Measurements from ENCODE around the gene SLC35G6. TPM values are rescaled to one million over a fixed set of nuclear protein-coding genes. Genes with fewer than 3 reads are reported as not detected.

The SLC35G6 gene
- total RNA-seq, result not detected in 2 replicates

GRCh38 chr17:7481275-7481674 lies at the start of gene SLC35G6:
TSS of gene SLC35G6 (plus strand) at chr17:7481446. CDS start at chr17:7481517, 71 bp downstream.

DNA sequence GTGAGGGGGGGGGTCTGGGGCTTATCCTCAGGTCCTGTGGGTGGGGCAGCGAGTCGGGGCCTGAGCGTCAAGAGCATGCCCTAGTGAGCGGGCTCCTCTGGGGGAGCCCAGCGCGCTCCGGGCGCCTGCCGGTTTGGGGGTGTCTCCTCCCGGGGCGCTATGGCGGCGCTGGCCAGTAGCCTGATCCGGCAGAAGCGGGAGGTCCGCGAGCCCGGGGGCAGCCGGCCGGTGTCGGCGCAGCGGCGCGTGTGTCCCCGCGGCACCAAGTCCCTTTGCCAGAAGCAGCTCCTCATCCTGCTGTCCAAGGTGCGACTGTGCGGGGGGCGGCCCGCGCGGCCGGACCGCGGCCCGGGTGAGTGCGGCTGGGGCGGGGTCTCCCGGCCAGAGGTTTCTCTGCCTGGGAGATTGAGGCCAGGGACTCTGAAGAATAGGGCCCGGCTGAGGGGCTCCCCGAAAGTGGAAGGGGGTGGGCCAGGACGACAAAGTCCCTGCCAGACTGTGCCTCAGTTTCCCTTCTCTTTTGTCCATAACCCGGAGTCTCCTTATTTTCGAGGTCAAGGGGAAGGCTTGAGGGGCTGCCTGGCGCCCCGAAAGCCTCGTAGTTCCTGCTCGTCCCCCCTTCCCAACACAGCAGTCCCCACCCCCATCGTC lies 41.7 kb upstream of the SLC35G6 start, which contains the start of gene FGF11:
TSS of gene FGF11 (plus strand) at position 51 of the 651 bp plus-strand sequence. CDS start at position 160, 109 bp downstream.

DNA sequence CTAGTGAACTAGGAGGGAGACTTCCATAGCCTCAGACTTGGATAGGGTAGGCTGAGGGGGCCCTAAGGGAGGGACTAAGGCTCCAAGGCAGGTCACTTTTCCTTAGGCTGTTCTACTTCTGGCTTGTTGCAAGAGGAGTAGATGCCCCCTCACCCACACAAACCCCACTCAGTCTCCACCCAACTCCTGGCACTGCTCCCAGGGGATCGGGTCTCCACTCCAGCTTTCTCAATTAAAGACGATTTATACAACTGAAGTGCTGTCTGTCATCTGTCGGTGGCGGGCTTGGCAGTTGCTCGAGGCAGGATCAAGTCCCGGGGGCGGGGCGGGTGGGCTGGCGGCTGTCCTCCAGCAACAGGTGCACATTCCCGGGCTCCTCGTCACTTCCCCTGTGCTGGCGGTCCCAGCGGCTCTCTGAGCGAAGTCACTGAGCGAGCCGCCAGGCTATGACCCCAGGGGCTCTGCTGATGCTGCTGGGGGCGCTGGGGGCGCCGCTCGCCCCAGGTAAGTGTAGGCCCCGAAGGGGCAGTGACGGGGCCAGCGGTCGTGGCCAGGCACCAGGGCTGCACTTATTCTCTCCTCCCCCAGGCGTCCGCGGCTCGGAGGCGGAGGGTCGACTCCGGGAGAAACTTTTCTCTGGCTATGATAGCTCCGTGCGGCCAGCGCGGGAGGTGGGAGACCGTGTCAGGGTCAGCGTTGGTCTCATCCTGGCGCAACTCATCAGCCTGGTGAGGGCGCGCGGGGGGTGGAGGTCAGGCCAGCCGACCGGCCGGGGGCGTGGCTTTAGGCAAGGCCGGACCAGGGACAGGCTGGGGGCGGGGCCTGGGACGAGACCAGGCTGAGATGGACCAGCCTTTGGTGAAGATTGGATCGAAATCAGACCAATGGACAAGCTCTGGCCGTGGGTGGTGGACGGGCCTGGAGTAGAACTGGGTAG lies 36.3 kb upstream of the SLC35G6 start, which contains the start of gene CHRNB1:
TSS of gene CHRNB1 (plus strand) at position 380 of the 937 bp plus-strand sequence. CDS start at position 447, 67 bp downstream.

DNA sequence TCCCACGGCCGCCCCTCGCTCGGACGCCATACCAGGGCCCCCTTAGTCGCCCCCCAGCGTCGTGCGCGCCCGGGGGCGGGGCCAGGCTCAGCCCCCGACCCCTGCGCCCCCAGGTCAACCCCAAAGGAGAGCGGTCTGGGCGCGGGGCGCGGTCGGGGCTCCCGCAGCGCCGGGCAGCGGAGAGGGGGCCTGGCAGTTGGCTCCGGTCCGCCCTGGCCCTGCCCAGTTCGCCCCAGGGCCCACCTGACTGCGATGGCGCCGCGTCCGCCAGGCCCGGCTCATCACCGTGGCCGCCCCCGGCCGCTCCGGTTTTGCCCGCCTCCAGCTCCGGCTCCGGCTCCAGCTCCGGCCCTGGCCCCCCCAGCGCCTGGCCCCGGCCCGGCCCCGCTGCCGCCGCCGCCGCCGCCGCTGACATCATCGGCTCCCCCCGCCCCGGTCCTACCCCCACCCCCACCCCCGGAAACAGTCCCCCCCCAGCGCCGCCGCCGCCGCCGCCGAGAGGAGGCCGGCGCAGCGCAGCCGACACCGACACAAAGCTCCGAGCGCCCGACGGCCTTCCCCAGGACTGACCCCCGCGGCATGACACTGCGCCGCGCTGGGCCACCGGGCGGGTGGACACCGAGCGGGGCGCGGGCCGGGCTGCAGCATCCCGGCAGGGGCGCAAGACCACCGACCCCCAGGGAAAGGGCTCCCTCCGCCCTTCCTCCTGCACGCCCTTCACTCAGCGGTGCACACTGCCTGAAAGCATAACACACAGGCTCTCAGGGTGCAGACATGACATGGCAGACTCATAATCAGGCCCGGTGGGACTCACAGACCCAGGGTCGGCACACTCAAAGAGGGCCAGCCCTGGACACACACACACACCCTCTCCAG lies 1.8 kb upstream of the SLC35G6 start, which contains the start of gene ZBTB4:
TSS of gene ZBTB4 (minus strand) at position 419 of the 876 bp plus-strand sequence. CDS start 12,830 bp downstream, outside the sequence.

DNA sequence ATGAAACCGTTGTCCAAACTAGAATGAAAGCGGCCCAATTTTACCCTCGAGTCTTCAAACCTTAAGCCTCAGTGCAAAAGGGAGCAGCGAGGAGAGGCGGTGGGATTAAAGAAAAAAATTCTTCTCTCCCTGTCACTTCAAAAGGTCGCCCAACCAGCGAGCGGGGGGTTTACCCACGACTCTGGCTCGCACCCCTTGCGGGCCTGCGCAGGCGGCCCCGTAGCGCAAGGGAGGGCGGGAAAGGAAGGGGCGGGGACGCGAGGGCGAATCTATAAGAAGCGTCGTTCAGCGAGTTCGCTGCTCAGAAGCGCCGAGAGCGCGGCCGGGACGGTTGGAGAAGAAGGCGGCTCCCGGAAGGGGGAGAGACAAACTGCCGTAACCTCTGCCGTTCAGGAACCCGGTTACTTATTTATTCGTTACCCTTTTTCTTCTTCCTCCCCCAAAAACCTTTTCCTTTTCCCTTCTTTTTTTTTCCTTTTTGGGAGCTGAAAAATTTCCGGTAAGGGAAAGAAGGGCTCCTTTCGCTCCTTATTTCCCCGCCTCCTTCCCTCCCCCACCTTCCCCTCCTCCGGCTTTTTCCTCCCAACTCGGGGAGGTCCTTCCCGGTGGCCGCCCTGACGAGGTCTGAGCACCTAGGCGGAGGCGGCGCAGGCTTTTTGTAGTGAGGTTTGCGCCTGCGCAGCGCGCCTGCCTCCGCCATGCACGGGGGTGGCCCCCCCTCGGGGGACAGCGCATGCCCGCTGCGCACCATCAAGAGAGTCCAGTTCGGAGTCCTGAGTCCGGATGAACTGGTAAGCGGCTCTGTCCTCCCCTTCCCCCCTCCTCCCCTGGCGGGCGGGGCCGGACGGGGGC lies 3.0 kb downstream of the SLC35G6 start, which contains the start of gene POLR2A:
TSS of gene POLR2A (plus strand) at position 300 of the 852 bp plus-strand sequence.

Other genes with a start within 250 kb of the SLC35G6 start
- 112 and 113 TPM in 2 replicates for gene DVL2, start 246.9 kb upstream of the SLC35G6 start, total RNA-seq
- 55.7 and 66.2 TPM in 2 replicates for gene PHF23, start 242.0 kb upstream of the SLC35G6 start, total RNA-seq
- 173 and 278 TPM in 2 replicates for gene GABARAP, start 239.0 kb upstream of the SLC35G6 start, total RNA-seq
- 36.0 and 41.2 TPM in 2 replicates for gene CTDNEP1, start 229.7 kb upstream of the SLC35G6 start, total RNA-seq
- gene ELP5, start 229.2 kb upstream of the SLC35G6 start, total RNA-seq, result 34.9 and 40.7 TPM in 2 replicates
- gene CLDN7, start 219.0 kb upstream of the SLC35G6 start, total RNA-seq, result 0.24 and 1.8 TPM in 2 replicates
- gene SLC2A4, start 199.7 kb upstream of the SLC35G6 start, total RNA-seq, result under 0.01 and 0.12 TPM in 2 replicates
- not detected in 2 replicates for gene YBX2, start 186.8 kb upstream of the SLC35G6 start, total RNA-seq
- gene EIF5A, start 173.8 kb upstream of the SLC35G6 start, total RNA-seq, result 428 and 632 TPM in 2 replicates
- gene GPS2, start 166.1 kb upstream of the SLC35G6 start, total RNA-seq, result 52.0 and 53.2 TPM in 2 replicates
- 16.2 TPM in 2 replicates for gene NEURL4, start 152.1 kb upstream of the SLC35G6 start, total RNA-seq
- 0.97 TPM in 1 of 2 replicates, not detected in the other for gene ACAP1, start 144.9 kb upstream of the SLC35G6 start, total RNA-seq
- 12.2 and 15.8 TPM in 2 replicates for gene KCTD11, start 129.3 kb upstream of the SLC35G6 start, total RNA-seq
- gene TMEM95, start 126.3 kb upstream of the SLC35G6 start, total RNA-seq, result not detected in 2 replicates
- gene TNK1, start 100.4 kb upstream of the SLC35G6 start, total RNA-seq, result 1.7 and 2.4 TPM in 2 replicates
- gene PLSCR3, start 86.9 kb upstream of the SLC35G6 start, total RNA-seq, result 26.6 and 29.9 TPM in 2 replicates
- 39.9 and 61.1 TPM in 2 replicates for gene TMEM256, start 77.3 kb upstream of the SLC35G6 start, total RNA-seq
- gene NLGN2, start 73.6 kb upstream of the SLC35G6 start, total RNA-seq, result 16.9 TPM in 2 replicates
- gene SPEM1, start 61.1 kb upstream of the SLC35G6 start, total RNA-seq, result not detected in 2 replicates
- gene SPEM2, start 55.8 kb upstream of the SLC35G6 start, total RNA-seq, result not detected in 2 replicates
- gene SPEM3, start 52.6 kb upstream of the SLC35G6 start, total RNA-seq, result not detected in 2 replicates
- gene TMEM102, start 46.0 kb upstream of the SLC35G6 start, total RNA-seq, result 2.3 and 4.5 TPM in 2 replicates
- 0.97 and 1.8 TPM in 2 replicates for gene FGF11, start 41.9 kb upstream of the SLC35G6 start, total RNA-seq
- gene CHRNB1, start 36.4 kb upstream of the SLC35G6 start, total RNA-seq, result 6.2 and 7.5 TPM in 2 replicates
- 54.8 TPM in 2 replicates for gene ZBTB4, start 1.8 kb upstream of the SLC35G6 start, total RNA-seq
- 98.0 and 120 TPM in 2 replicates for gene POLR2A, start 2.9 kb downstream of the SLC35G6 start, total RNA-seq
- gene TNFSF12, start 67.6 kb downstream of the SLC35G6 start, total RNA-seq, result 12.2 and 20.2 TPM in 2 replicates
- 1.2 and 1.5 TPM in 2 replicates for gene TNFSF13, start 77.3 kb downstream of the SLC35G6 start, total RNA-seq
- 66.4 and 68.7 TPM in 2 replicates for gene SENP3, start 80.5 kb downstream of the SLC35G6 start, total RNA-seq
- 25.3 and 43.4 TPM in 2 replicates for gene CD68, start 98.2 kb downstream of the SLC35G6 start, total RNA-seq
- 63.1 and 88.3 TPM in 2 replicates for gene MPDU1, start 102.4 kb downstream of the SLC35G6 start, total RNA-seq
- 0.12 and 0.49 TPM in 2 replicates for gene SOX15, start 108.6 kb downstream of the SLC35G6 start, total RNA-seq
- gene FXR2, start 133.5 kb downstream of the SLC35G6 start, total RNA-seq, result 49.2 and 51.1 TPM in 2 replicates
- 29.0 and 39.6 TPM in 2 replicates for gene SAT2, start 146.4 kb downstream of the SLC35G6 start, total RNA-seq
- 0.36 TPM in 1 of 2 replicates, not detected in the other for gene SHBG, start 148.7 kb downstream of the SLC35G6 start, total RNA-seq
- gene ATP1B2, start 169.5 kb downstream of the SLC35G6 start, total RNA-seq, result not detected in 2 replicates
- 62.7 and 67.7 TPM in 2 replicates for gene TP53, start 206.0 kb downstream of the SLC35G6 start, total RNA-seq
- 2.8 and 3.8 TPM in 2 replicates for gene WRAP53, start 207.0 kb downstream of the SLC35G6 start, total RNA-seq
- 3.2 and 5.2 TPM in 2 replicates for gene EFNB3, start 223.8 kb downstream of the SLC35G6 start, total RNA-seq
- 0.12 and 0.16 TPM in 2 replicates for gene DNAH2, start 236.3 kb downstream of the SLC35G6 start, total RNA-seq

Data from hair follicle dermal papilla cell (primary cell).